ENCODE results near the gene EDIL3.

DNA sequence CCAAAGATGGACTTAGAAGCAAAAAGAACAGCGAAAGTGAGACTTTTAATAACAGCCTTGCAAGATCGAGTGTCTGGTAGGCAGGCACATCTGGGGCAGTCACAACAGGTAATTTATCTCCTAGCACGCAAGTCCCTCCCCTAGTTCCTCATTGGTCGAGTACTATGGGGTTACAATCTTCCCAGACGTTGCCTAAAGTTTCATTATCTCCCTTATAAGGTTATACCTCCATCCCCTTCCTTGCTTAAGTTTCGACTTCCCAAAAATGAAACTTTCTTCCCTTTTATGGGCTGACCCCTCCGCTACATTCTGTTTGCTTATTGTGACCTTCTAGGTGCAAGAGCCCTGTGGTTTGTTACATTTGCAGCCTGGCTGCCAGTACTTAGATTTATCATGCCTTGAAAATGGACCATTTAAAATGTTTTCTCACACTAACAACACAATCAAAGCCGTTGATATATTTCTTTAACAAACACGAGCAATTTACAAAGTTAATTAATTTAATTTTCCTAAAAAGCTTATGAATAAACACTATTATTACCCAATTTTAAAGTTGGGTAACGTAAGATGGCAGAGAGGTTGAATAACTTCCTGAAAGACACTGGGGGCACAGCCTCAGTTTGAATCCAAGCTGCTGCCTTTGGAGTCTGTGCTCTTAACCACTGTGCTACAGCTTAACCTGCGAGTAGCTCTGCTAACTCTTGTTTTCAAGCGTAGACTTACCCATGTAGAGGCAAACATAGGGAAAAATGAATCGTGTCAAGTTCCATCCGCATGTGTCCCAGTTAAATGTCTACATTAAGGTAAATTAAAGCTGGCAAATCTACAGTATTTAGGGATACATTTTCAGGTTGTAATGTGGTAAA, 91.7 kb downstream of the EDIL3 start:
- no peak for TF ChIP-seq TEAD4 (IDR thresholded peaks at IDR 0.05; ENCODE audit: low read length)
- TF ChIP-seq TEAD4 (CRISPR knock-in tag; IDR thresholded peaks at IDR 0.05; ENCODE audit: borderline replicate concordance) = no peak
- TF ChIP-seq, protein P1, sequence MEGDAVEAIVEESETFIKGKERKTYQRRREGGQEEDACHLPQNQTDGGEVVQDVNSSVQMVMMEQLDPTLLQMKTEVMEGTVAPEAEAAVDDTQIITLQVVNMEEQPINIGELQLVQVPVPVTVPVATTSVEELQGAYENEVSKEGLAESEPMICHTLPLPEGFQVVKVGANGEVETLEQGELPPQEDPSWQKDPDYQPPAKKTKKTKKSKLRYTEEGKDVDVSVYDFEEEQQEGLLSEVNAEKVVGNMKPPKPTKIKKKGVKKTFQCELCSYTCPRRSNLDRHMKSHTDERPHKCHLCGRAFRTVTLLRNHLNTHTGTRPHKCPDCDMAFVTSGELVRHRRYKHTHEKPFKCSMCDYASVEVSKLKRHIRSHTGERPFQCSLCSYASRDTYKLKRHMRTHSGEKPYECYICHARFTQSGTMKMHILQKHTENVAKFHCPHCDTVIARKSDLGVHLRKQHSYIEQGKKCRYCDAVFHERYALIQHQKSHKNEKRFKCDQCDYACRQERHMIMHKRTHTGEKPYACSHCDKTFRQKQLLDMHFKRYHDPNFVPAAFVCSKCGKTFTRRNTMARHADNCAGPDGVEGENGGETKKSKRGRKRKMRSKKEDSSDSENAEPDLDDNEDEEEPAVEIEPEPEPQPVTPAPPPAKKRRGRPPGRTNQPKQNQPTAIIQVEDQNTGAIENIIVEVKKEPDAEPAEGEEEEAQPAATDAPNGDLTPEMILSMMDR (IDR thresholded peaks at IDR 0.05 in 2 of 3, conservative IDR thresholded peaks at IDR 0.05 in 1 of 3; ENCODE audit: insufficient read depth in 2 of 3, low read depth in 1 of 3, low read length in 3 of 3) = no peak

All from K562 (cell line).